ENCODE data around the gene CEP350.
A peak's percentile ranks its signal among the peaks of the same experiment; 100 is the strongest.

Gene CEP350, protein sequence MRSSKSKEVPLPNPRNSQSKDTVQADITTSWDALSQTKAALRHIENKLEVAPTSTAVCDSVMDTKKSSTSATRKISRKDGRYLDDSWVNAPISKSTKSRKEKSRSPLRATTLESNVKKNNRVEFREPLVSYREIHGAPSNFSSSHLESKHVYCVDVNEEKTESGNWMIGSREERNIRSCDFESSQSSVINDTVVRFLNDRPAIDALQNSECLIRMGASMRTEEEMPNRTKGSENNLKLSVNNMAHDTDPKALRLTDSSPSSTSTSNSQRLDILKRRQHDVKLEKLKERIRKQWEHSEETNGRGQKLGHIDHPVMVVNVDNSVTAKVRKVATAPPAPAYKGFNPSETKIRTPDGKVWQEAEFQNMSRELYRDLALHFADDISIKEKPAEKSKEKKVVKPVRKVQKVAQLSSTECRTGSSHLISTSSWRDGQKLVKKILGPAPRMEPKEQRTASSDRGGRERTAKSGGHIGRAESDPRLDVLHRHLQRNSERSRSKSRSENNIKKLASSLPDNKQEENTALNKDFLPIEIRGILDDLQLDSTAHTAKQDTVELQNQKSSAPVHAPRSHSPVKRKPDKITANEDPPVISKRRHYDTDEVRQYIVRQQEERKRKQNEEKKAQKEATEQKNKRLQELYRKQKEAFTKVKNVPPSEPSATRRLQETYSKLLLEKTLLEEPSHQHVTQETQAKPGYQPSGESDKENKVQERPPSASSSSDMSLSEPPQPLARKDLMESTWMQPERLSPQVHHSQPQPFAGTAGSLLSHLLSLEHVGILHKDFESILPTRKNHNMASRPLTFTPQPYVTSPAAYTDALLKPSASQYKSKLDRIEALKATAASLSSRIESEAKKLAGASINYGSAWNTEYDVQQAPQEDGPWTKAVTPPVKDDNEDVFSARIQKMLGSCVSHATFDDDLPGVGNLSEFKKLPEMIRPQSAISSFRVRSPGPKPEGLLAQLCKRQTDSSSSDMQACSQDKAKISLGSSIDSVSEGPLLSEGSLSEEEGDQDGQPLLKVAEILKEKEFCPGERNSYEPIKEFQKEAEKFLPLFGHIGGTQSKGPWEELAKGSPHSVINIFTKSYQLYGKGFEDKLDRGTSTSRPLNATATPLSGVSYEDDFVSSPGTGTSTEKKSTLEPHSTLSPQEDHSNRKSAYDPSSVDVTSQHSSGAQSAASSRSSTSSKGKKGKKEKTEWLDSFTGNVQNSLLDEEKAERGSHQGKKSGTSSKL (N-terminal part only)

DNA sequence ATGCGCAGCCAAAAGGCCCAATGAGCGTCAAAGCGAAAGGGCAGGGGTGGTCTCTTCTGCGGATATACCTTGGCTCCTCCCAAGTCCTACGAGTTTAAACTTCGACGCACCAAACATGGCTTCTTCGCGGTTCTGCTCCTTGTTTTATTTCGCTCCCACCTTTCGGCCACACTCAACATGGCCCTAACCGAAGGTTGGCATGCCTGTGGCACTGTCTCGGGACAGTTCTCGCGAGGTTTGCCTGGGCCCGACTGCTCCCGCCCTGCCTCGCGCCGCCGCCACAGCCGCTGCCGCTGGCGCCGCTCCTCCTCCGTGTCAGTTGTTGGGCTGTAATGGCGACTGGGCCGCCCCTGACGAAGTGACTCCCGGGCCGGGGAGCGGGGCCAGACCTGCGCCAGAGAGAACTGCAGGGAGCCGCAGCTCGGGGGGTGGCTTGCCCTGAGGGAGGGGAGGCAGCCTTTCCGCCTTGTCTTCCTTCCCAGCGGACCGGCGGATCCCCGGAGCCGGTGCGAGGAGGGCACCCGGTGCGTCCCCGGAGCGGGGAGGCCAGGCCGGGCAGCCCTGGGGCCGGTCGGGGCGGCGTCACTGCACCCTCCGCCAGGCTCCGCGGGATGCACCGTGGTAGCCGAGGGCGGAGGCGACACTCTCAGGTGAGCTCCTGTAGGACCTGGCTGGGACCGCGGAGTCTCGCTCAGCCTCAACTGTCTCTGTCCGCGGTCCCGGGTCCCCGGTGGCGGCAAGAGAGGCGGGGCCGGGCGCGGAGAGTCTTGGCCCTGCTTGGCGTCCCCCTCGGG, at the start of gene CEP350:
TSS of gene CEP350 (plus strand) at position 318 of the 794 bp plus-strand sequence. CDS start 31,372 bp downstream, outside the sequence.
- TF ChIP-seq, protein P1, sequence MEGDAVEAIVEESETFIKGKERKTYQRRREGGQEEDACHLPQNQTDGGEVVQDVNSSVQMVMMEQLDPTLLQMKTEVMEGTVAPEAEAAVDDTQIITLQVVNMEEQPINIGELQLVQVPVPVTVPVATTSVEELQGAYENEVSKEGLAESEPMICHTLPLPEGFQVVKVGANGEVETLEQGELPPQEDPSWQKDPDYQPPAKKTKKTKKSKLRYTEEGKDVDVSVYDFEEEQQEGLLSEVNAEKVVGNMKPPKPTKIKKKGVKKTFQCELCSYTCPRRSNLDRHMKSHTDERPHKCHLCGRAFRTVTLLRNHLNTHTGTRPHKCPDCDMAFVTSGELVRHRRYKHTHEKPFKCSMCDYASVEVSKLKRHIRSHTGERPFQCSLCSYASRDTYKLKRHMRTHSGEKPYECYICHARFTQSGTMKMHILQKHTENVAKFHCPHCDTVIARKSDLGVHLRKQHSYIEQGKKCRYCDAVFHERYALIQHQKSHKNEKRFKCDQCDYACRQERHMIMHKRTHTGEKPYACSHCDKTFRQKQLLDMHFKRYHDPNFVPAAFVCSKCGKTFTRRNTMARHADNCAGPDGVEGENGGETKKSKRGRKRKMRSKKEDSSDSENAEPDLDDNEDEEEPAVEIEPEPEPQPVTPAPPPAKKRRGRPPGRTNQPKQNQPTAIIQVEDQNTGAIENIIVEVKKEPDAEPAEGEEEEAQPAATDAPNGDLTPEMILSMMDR (IDR thresholded peaks at IDR 0.05; ENCODE audit: low read depth, low read length, missing control alignments): no peak
- peak; percentile 99 for DNase-seq (ENCODE audit: extremely low read depth, low read depth)
- H3K4me3 ChIP-seq (replicated peaks; ENCODE audit: low read depth, low read length): peak within 1 kb of the TSS; percentile 82

DNA sequence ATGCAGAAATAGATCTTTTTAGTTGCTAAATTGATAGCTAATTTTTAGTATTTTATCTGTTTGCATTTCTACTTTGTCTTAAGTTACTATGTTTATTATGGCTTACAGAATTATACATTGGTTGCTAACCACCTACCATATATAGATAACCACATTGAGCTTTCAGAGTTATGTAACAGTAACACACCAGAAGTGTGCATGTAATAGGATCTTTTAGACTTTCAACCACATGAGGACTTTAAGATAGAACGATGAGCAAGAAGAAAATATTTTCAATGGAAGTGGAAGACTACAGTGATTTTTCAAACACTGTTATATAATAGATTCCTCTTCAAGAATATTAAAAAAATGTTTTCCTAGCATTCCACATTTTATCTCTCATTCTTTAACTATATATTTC, 43.7 kb upstream of the CEP350 start:
- TF ChIP-seq, protein P1 (IDR thresholded peaks at IDR 0.05; ENCODE audit: low read depth, low read length, missing control alignments): no peak
- DNase-seq (ENCODE audit: extremely low read depth, low read depth): no peak
- H3K4me3 ChIP-seq (replicated peaks; ENCODE audit: low read depth, low read length): no peak overlapping the region

DNA sequence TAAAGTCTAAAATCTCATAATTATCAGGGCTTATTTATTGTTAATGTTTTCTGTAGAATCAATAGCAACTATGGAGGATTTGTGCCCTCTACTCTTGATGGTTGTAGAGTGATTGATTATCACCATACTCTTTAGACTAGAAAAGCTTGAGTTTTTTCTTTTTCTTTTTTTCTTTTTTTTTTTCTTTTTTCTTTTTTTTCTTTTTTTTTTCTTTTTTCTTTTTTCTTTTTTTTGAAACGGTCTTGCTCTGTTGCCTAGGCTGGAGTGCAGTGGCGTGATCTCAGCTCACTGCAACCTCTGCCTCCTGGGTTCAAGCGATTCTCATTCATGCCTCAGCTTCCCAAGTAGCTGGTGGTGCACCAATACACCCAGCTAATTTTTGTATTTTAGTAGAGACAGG, 42.8 kb upstream of the CEP350 start:
- H3K4me3 ChIP-seq (replicated peaks; ENCODE audit: low read depth, low read length): no peak overlapping the region
- TF ChIP-seq, protein P1 (IDR thresholded peaks at IDR 0.05; ENCODE audit: low read depth, low read length, missing control alignments): no peak
- DNase-seq (ENCODE audit: extremely low read depth, low read depth): no peak

DNA sequence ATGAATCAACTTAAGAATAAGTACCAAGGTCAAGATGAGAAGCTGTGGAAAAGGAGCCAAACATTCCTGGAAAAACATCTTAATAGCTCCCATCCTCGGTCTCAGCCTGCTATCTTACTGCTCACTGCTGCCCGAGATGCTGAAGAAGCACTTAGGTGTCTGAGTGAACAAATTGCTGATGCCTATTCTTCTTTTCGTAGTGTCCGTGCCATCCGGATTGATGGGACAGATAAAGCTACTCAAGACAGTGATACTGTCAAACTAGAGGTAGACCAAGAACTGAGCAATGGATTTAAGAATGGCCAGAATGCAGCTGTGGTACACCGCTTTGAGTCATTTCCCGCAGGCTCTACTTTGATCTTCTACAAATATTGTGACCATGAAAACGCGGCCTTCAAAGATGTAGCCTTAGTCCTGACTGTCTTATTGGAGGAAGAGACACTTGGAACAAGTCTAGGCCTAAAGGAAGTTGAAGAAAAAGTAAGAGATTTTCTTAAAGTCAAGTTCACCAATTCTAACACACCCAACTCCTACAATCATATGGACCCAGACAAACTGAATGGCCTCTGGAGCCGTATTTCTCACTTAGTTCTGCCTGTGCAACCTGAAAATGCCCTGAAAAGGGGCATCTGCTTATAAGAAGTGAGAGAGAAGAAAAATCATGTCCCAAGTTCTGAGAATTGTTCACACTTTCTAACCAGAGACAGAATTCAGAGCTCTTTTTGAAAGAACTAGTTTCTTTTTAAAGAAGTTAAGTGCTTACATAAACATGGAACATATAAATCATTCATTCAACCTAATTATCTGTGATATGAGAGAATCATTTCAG, 36.8 kb upstream of the CEP350 start:
- DNase-seq (ENCODE audit: extremely low read depth, low read depth): no peak
- H3K4me3 ChIP-seq (replicated peaks; ENCODE audit: low read depth, low read length): no peak overlapping the region
- TF ChIP-seq, protein P1 (IDR thresholded peaks at IDR 0.05; ENCODE audit: low read depth, low read length, missing control alignments): no peak

DNA sequence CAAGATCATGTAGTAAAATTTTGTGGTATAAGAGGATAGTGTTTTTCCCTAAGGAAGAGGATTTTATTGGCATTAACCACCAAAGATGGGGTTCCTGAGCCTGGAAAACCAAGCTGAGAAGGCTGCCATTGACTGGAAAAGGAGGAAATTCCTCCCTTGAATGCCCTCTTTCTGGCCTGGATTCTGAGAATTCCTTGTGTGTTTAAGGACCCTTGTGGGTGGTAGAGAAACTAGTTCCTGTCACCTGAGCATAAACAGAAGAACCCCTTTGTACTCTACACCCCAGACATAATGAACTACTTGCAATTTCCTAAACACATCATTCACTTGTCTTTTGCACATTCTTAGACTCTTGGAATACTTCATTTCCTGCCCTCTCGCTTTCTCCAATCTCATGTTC, 33.1 kb upstream of the CEP350 start:
- DNase-seq (ENCODE audit: extremely low read depth, low read depth): no peak
- TF ChIP-seq, protein P1 (IDR thresholded peaks at IDR 0.05; ENCODE audit: low read depth, low read length, missing control alignments): no peak
- no peak overlapping the region for H3K4me3 ChIP-seq (replicated peaks; ENCODE audit: low read depth, low read length)

All from HFF-Myc (cell line).